ENCODE data around the gene TBCB.
"Not testable (repeated sequence)": the region's sequence is repeated elsewhere in the genome, so short reads cannot be mapped to it uniquely, and the experiment has no call there.

The TBCB gene

GRCh38 chr19:36128392-36128736 lies 13.1 kb downstream of the TBCB start:
- no peak for DNase-seq (ENCODE audit: low spot score)
- ChIA-PET POLR2A (ENCODE audit: low non-redundant PET) (interaction anchor here (0.6 to 0.9 kb wide), 3 partner anchors 9 to 27 kb away, joined by 3 to 4 read pairs (median 4); partner anchors contain the start of gene CAPNS1), CTCF (interaction anchor here (0.6 to 2.9 kb wide), 9 partner anchors 14 to 82 kb away, joined by 3 to 32 read pairs (median 5); no protein-coding TSS in a partner anchor)
- H3K27ac ChIP-seq = peak overlapping the region; percentile 97
- TF ChIP-seq, protein P1, sequence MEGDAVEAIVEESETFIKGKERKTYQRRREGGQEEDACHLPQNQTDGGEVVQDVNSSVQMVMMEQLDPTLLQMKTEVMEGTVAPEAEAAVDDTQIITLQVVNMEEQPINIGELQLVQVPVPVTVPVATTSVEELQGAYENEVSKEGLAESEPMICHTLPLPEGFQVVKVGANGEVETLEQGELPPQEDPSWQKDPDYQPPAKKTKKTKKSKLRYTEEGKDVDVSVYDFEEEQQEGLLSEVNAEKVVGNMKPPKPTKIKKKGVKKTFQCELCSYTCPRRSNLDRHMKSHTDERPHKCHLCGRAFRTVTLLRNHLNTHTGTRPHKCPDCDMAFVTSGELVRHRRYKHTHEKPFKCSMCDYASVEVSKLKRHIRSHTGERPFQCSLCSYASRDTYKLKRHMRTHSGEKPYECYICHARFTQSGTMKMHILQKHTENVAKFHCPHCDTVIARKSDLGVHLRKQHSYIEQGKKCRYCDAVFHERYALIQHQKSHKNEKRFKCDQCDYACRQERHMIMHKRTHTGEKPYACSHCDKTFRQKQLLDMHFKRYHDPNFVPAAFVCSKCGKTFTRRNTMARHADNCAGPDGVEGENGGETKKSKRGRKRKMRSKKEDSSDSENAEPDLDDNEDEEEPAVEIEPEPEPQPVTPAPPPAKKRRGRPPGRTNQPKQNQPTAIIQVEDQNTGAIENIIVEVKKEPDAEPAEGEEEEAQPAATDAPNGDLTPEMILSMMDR (conservative IDR thresholded peaks at IDR 0.05; ENCODE audit: low read depth) = no peak

DNA sequence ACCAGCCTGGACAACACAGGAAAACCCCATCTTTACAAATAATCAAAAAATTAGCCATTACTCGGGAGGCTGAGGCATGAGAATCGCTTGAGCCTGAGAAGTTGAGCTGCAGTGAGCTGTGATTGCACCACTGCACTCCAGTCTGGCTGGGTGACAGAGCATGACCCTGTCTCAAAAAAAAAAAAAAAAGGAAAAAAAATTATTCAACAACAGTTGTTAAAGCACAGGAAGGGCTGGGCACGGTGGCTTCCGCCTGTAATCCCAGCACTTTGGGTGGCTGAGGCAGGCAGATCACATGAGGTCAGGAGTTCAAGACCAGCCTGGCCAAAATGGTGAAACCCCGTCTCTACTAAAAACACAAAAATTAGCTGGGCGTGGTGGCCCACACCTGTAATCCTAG lies 16.0 kb downstream of the TBCB start:
- CTCF ChIA-PET; DNase-seq (ENCODE audit: low spot score): not testable (repeated sequence)
- H3K27ac ChIP-seq = peak overlapping the region; percentile 75
- POLR2A ChIA-PET (ENCODE audit: low non-redundant PET) = interaction anchor here (0.7 to 1.0 kb wide), 2 partner anchors 32 to 42 kb away, joined by 7 to 8 read pairs; no protein-coding TSS in a partner anchor

- peak overlapping the region; percentile 98; the same call in 1 of the 2 replicates for H3K27ac ChIP-seq
- ChIA-PET POLR2A (ENCODE audit: low non-redundant PET) (interaction anchor here (0.7 kb wide), 1 partner anchor 1183 kb away, joined by 4 read pairs; no protein-coding TSS in a partner anchor), CTCF (interaction anchor here (0.6 kb wide), 1 partner anchor 37 kb away, joined by 4 read pairs; no protein-coding TSS in a partner anchor)
- DNase-seq (ENCODE audit: low spot score) = not testable (repeated sequence)
Measured at GRCh38 chr19:36134867-36135266, 19.6 kb downstream of the TBCB start.

DNA sequence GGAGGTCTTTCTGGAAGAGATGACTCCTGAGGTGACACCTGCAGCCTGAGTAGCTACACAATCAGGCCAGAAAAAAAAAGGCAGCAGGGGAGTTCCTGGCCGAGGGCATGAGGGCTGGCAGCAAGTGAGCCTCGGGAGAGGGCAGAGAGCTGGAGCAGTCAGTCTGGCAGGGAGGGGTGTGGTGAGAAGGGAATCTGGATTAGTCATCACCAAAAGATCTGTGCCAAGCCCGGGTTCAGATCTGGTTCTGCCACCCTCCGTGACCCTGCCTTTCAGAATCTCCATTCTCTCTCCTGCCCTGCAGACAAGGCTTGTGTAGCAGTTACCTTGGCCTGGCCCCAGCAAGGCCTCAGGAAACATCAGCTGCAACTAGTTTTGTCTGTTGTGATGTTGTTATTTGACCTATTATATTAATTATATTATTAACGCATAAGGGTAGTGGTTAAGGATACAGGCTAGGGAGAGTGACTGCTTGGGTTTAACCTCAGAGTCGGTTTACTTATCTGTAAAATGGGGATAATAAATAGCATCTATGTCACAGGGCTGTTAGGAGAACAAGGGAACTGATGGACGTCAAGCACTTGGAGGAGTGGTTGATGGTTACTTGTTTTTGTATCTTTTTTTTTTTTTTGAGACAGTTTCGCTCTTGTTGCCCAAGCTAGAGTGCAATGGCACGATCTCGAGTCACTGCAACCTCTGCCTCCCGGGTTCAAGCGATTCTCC lies 21.9 kb downstream of the TBCB start:
- POLR2A ChIA-PET (ENCODE audit: low non-redundant PET) = interaction anchor here (0.6 to 0.8 kb wide), 2 partner anchors 9 to 23 kb away, joined by 4 read pairs; no protein-coding TSS in a partner anchor
- CTCF ChIA-PET = no interaction called here
- peak; percentile 91 for DNase-seq (ENCODE audit: low spot score)
- H3K27ac ChIP-seq = peak overlapping the region; percentile 98
- TF ChIP-seq, protein P1 (conservative IDR thresholded peaks at IDR 0.05; ENCODE audit: low read depth) = no peak

GRCh38 chr19:36139120-36139472 lies 23.8 kb downstream of the TBCB start:
- ChIA-PET POLR2A (ENCODE audit: low non-redundant PET) (interaction anchor here (1.0 to 1.1 kb wide), 2 partner anchors 10 to 11 kb away, joined by 3 to 4 read pairs; no protein-coding TSS in a partner anchor), CTCF (no interaction called here)
- DNase-seq (ENCODE audit: low spot score) = no peak
- H3K27ac ChIP-seq = peak overlapping the region; percentile 98
- TF ChIP-seq, protein P1 (conservative IDR thresholded peaks at IDR 0.05; ENCODE audit: low read depth) = no peak

DNA sequence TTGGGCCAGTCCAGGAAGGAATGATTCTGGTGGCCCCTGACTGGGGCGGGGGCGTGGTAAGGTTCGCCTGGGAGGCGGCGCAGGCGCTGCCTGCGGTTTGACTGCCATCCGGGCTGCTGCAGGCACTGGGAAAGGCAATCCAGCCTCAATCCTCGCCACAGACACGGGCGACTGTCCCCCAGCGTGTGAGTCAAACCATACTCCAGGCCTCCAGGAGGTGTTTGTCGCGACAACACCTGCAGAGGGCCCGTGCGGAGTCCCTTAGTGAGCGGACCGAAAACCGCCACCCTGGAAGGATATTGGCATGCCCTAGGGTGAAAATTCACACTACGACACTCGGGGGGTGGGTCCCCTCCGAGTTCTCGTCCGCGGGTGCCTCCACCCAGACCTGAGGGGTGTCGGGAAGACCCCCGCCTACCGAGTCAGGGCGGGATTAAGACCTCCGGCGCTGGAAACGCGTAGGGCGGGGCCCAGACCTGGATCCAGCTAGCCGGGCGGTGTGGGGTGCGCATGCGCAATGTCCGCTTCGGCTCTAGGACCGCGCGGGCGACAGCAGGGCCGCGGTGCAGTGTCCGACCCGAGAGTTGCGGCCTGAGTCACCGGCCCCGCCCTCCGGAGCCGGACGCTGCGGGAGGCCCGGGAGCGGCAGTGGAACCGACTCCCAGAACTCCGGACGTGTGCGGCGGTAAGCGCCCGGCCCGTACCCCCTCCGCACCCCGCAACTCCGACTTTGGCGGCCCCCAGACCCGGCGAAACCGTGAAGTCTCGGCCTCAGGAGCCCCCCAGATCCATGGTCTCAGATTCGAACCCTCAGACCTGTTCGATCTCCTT lies 24.4 kb downstream of the TBCB start, which contains the start of gene CAPNS1:
Gene CAPNS1 (plus strand): TSS at position 594 of the 831 bp plus-strand sequence. CDS start 946 bp downstream, outside the sequence.
- ChIA-PET POLR2A (ENCODE audit: low non-redundant PET) (interaction anchor here (1.0 to 1.1 kb wide), 2 partner anchors 10 to 12 kb away, joined by 3 to 4 read pairs; no protein-coding TSS in a partner anchor), CTCF (no interaction called here)
- H3K27ac ChIP-seq = peak within 1 kb of the TSS; percentile 98
- peak; percentile 94 for DNase-seq (ENCODE audit: low spot score)
- TF ChIP-seq, protein P1 (conservative IDR thresholded peaks at IDR 0.05; ENCODE audit: low read depth) = no peak

GRCh38 chr19:36140304-36141038 lies 25.2 kb downstream of the TBCB start:
- TF ChIP-seq, protein P1 (conservative IDR thresholded peaks at IDR 0.05; ENCODE audit: low read depth) = no peak

More at GRCh38 chr19:36140304-36141038, 25.2 kb downstream of the TBCB start:
- DNase-seq (ENCODE audit: low spot score) = peak; percentile 63
- CTCF ChIA-PET = no interaction called here
- peak overlapping the region; percentile 98 for H3K27ac ChIP-seq
- POLR2A ChIA-PET (ENCODE audit: low non-redundant PET) = interaction anchor here (0.6 to 1.1 kb wide), 3 partner anchors 8 to 13 kb away, joined by 3 to 4 read pairs (median 4); no protein-coding TSS in a partner anchor

All from RWPE1 (cell line).